ENCODE results near the gene NLRP1.

DNA sequence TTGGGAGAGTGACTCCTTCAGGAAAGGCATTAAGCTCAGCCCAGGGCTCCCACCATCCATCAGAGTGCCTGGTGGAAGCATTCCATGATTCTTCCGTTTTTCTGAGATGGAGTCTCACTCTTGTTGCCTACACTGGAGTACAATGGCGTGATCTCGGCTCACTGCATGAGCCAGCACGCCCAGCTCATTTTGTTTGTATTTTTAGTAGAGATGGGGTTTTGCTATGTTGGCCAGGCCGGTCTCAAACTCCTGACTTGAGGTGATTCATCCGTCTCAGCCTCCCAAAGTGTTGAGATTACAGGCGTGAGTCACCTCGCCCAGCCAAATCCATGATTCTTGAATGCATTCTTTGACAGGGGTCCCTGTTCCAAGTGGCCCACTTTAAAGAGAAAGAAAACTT lies 74.8 kb downstream of the NLRP1 start:
- TF ChIP-seq EZH2phosphoT487 (IDR thresholded peaks at IDR 0.05; ENCODE audit: borderline replicate concordance, low read depth, low read length) = no peak
- TF ChIP-seq, protein P1, sequence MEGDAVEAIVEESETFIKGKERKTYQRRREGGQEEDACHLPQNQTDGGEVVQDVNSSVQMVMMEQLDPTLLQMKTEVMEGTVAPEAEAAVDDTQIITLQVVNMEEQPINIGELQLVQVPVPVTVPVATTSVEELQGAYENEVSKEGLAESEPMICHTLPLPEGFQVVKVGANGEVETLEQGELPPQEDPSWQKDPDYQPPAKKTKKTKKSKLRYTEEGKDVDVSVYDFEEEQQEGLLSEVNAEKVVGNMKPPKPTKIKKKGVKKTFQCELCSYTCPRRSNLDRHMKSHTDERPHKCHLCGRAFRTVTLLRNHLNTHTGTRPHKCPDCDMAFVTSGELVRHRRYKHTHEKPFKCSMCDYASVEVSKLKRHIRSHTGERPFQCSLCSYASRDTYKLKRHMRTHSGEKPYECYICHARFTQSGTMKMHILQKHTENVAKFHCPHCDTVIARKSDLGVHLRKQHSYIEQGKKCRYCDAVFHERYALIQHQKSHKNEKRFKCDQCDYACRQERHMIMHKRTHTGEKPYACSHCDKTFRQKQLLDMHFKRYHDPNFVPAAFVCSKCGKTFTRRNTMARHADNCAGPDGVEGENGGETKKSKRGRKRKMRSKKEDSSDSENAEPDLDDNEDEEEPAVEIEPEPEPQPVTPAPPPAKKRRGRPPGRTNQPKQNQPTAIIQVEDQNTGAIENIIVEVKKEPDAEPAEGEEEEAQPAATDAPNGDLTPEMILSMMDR (conservative IDR thresholded peaks at IDR 0.05; ENCODE audit: low read length) = no peak

Measured in OCI-LY7 (cell line).